ENCODE measurements around the gene ZBP1.

DNA sequence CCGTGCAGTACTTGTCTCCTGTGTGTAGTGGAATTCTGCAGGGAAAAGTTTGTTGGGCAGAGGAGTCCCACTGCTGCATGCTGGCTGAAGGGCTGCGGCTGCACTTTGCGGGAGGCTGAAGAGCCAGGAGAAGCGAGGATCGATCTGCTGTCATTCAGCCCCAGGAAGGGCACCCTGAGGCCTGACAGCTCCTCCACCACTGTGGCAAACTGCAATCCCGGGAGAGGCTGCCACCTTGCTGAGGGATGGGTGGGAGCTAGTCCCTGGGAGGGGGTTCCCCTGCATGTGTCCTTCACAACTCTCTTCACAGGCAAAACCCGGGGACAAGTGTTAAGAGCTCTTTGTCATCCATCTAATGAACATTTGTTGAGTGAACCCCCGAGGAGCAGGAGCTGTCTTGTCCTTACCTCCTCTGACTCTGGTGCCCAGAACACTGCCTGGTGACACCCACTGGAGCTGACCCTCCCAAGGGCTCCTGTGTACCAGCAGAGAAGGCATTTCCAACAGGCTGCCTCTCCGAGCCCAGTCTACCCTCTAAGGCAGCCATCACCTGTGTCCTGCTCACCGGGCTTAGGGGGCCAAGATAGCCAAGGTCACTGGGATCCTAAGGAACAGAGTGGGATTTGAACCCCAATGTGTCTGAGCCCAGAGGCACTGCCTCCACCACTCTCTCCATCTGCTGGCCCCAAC, 41.6 kb downstream of the ZBP1 start:
- no peak for TF ChIP-seq POLR2A (IDR thresholded peaks at IDR 0.05; ENCODE audit: low read depth, low read length)
- TF ChIP-seq TAF1 (IDR thresholded peaks at IDR 0.05; ENCODE audit: low read depth, low read length), result no peak
- TF ChIP-seq POLR2AphosphoS5 (IDR thresholded peaks at IDR 0.05; ENCODE audit: low read depth, low read length), result no peak

Measured in GM12891 (cell line).